Measurements from ENCODE around the gene TUBB2B.

The TUBB2B gene

GRCh38 chr6:3232017-3232945, 4.8 kb upstream of the TUBB2B start:
- DNase-seq: no peak

DNA sequence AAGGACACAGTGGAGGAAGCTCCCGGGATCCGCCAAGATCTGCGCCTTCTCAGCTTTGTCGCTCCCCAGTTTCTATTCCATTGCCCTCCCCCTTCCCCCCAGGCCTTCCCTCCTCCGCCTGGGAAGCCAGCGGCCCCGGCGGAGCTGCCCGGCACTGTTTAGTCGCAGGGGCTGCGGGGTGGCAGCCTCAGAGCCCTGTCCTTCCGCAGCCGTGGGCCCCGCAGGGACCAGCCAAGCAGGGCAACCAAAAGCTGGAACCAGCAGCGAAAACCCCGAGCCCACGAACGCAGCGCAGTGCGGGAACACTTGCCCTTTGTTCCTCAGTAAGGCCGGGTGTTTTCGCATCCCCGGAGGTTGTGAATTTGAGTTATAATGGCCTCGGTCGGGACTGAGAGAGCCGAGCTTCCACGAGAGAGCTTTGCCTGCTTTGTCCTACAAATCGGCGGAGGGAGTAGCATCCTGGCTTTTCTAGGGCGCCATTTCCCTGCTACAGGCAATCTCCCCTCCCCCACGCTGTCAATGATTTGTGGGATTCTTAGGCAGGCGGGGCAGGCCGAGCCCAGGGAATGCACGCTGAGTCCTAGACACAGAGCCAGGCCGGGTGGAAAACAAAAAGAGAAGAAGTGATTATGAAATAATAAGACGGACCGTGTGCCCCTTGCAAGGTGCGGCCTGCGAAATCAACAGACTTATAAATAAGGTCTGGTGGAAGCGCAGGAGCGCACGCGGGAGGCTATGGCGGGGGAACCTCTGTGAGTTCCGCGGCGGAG, 4.0 kb upstream of the TUBB2B start:
- peak; percentile 98 for DNase-seq

- peak; percentile 96 for DNase-seq
These were observed 3.4 kb upstream of the TUBB2B start for GRCh38 chr6:3230900-3231246.

GRCh38 chr6:3230256-3230882, 2.9 kb upstream of the TUBB2B start:
- no peak for DNase-seq

GRCh38 chr6:3229566-3230178, 2.2 kb upstream of the TUBB2B start:
- DNase-seq: peak; percentile 86

GRCh38 chr6:3228771-3229565, 1.5 kb upstream of the TUBB2B start:
- peak; percentile 95 for DNase-seq

- peak; percentile 93 for DNase-seq
These were observed 706 bp upstream of the TUBB2B start for GRCh38 chr6:3228046-3228671.

DNA sequence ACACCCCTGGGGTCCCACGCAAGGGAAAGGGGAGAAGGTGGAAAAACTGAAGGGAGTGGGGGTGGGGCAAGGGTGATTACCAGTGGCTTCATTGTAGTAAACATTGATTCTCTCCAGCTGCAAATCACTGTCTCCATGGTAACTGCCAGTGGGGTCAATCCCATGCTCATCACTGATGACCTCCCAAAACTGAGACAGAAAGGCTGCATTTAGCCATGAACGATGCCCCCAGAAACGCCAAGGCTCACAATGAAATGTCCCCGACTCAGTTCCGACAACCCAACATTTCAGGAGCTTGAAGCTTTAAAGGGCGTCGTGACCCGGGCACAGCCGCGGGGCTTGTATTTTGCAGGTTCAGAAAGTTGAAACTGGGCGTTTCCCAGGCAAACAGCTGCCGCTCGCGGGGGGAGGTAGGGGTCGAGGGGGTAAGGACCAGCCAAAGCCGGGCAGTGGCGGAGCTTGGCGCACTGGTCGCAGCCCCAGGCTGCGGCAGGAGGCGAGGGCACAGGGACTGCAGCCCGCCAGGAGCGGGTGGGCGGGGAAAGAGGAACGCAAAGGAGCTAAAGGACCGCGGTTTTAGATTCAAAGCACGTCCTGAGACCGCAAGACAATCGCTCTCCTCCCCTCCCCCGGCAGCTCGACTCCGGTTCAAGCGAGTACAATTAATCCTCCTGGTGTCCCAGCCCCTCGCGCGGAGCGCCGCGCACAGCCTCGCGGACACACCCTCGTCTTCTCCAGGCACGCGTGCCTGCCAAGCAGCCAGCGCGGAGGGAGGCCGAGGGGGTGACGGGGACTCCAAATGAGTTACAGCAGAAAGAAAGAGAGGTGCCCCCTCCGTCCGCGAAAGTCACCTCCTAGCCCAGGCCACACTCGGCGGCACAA, 731 bp downstream of the TUBB2B start:
- peak; percentile 87 for DNase-seq

GRCh38 chr6:3226042-3226441, 1.4 kb downstream of the TUBB2B start:
- no peak for DNase-seq

- no peak for DNase-seq
These were observed 4.9 kb downstream of the TUBB2B start for GRCh38 chr6:3222506-3223038.

DNA sequence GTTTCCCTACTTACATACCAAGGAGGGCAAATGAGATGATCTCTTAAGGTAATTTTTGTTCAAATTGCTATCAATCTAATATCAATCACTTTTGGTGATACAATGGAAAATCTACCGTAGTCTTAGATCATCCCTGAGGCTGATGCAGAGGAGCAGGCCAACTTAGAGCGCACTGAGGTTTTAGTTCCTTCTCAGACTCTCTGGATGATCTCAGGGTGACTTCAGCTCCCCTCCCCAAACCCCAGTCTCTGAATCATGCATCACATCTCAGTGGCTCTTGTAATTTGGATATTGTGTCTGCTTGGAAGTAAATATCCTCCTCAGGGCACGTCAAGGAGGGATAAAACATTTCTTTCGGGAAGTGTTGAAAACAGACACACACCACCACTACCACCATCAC, 5.9 kb downstream of the TUBB2B start:
- no peak for DNase-seq

- no peak for DNase-seq
These were observed 7.1 kb downstream of the TUBB2B start for GRCh38 chr6:3220366-3220765.

DNA sequence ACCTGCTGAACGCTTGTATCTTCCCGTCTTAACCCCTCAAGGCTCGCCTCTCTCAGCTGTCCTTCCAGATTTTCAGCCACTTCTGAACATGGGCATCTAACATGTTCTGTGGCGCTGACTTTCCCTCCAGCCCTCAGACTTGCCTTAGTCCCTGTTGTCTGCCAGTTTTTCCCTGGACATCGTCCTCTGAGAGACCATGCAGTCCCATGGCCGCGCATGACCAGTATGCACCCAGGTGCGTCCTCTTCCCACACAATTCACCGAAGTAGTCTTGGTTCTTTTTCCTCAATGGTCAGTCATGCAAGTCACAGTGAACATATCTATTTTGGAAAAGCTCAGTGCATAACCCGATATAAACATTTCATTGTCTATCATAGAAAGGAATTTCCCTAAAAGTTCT, 9.2 kb downstream of the TUBB2B start:
- no peak for DNase-seq

GRCh38 chr6:3217286-3217685, 10.2 kb downstream of the TUBB2B start:
- no peak for DNase-seq

GRCh38 chr6:3214898-3215297, 12.6 kb downstream of the TUBB2B start:
- no peak for DNase-seq

GRCh38 chr6:3213334-3213695, 14.1 kb downstream of the TUBB2B start:
- DNase-seq: no peak

DNA sequence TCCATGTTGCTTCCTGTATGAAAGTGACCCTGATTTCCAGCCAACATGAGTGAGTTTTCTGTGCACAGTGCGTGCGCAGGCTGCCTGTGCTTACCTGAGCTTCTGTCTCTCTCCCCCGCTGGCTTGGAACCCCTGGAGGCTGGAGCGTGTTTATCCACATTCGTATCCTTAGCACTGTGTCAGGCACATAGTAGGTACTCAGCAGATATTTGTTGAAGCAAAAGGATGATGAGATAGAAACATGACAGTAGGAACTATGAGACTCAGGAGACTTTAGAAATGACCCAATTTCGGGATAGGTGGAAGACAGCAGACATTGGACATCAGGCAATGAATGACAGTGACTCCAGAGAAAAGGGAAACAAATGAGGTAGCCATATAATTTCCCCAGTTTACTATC, 15.2 kb downstream of the TUBB2B start:
- no peak for DNase-seq

GRCh38 chr6:3211681-3212080, 15.8 kb downstream of the TUBB2B start:
- DNase-seq: no peak

- no peak for DNase-seq
These were observed 17.3 kb downstream of the TUBB2B start for GRCh38 chr6:3210024-3210610.
